Brain microvascular endothelial cell (primary cell): ENCODE data around the gene TENM3.

Source experiments
- DNase-seq: peaks from one replicate; pipeline ENCODE4 v3.0.0-alpha.2; 2020
- H3K27ac ChIP-seq: fragments of 250-450 bp; sonication (Bioruptor Pico); 2 replicates; pipeline ENCODE4 v1.5.1; 2020; ENCODE audit warnings: mild to moderate bottlenecking, moderate library complexity
- H3K27me3 ChIP-seq: fragments of 250-450 bp; sonication (Bioruptor Pico); replicated peaks from 2 replicates; pipeline ENCODE4 v1.5.1; 2020; ENCODE audit warnings: mild to moderate bottlenecking
- H3K36me3 ChIP-seq: fragments of 250-450 bp; sonication (Bioruptor Pico); replicated peaks from 2 replicates; pipeline ENCODE4 v1.5.1; 2020; ENCODE audit warnings: mild to moderate bottlenecking
- H3K4me3 ChIP-seq: 2 replicates; pipeline ENCODE4 v1.5.1; 2011; ENCODE audit warnings: low read depth, mild to moderate bottlenecking, control low read depth, low read length, moderate library complexity
- in situ Hi-C: cut with HindIII; loops from 2 replicates; pipeline ENCODE4 v1.10.0; 2017; ENCODE audit warnings: low sequenced_read_pairs, low pct_ligation_motif_present
- TF ChIP-seq, protein P1 (sequence below): IDR thresholded peaks from 2 replicates; pipeline ENCODE4 v1.5.1; 2011; ENCODE audit warnings: low read depth, mild to moderate bottlenecking, moderate library complexity, low read length, control low read depth, inconsistent platforms; ENCODE audit errors: missing control alignments

Gene TENM3

DNA sequence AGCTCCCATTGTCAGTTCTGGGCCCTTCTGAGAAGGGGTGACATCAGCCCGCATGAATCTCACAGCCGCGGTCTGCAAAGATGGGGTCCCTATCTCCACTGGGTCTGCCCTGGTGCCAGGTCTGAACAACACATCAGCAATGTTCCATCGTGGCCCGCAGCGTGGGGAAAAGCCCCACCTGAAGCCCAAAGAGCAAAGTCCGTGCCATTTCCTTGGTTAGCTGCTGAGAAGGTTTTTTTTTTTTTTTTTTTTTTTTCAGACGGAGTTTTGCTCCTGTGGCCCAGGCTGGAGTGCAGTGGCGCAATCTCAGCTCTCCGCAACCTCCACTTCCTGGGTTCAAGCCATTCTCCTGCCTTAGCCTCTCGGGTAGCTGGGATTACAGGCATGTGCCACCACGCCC lies 594.6 kb downstream of the TENM3 start:
- no peak for DNase-seq
- in situ Hi-C loops = no loop called here
- TF ChIP-seq, protein P1, sequence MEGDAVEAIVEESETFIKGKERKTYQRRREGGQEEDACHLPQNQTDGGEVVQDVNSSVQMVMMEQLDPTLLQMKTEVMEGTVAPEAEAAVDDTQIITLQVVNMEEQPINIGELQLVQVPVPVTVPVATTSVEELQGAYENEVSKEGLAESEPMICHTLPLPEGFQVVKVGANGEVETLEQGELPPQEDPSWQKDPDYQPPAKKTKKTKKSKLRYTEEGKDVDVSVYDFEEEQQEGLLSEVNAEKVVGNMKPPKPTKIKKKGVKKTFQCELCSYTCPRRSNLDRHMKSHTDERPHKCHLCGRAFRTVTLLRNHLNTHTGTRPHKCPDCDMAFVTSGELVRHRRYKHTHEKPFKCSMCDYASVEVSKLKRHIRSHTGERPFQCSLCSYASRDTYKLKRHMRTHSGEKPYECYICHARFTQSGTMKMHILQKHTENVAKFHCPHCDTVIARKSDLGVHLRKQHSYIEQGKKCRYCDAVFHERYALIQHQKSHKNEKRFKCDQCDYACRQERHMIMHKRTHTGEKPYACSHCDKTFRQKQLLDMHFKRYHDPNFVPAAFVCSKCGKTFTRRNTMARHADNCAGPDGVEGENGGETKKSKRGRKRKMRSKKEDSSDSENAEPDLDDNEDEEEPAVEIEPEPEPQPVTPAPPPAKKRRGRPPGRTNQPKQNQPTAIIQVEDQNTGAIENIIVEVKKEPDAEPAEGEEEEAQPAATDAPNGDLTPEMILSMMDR = no peak
- H3K27me3 ChIP-seq = no peaks in the 10 kb centered on the region
- no peaks in the 10 kb centered on the region for H3K36me3 ChIP-seq
- no peak overlapping the region for H3K4me3 ChIP-seq
- H3K27ac ChIP-seq = no peak overlapping the region

- TF ChIP-seq, protein P1 = no peak
- H3K4me3 ChIP-seq = no peak overlapping the region
- no peak overlapping the region for H3K27ac ChIP-seq
- in situ Hi-C loops = no loop called here
- H3K36me3 ChIP-seq = no peaks in the 10 kb centered on the region
- H3K27me3 ChIP-seq = no peaks in the 10 kb centered on the region
- no peak for DNase-seq
Measured at GRCh38 chr4:182838535-182838934, 595.3 kb downstream of the TENM3 start.

- TF ChIP-seq, protein P1 = no peak
- Histone ChIP-seq H3K27ac (no peak overlapping the region), H3K4me3 (no peak overlapping the region), H3K36me3 (no peaks in the 10 kb centered on the region), H3K27me3 (no peaks in the 10 kb centered on the region)
- no peak for DNase-seq
- in situ Hi-C loops = no loop called here
Measured at GRCh38 chr4:182839256-182839655, 596.1 kb downstream of the TENM3 start.

GRCh38 chr4:182840108-182840507 lies 596.9 kb downstream of the TENM3 start:
- TF ChIP-seq, protein P1 = no peak
- Histone ChIP-seq H3K27ac (no peak overlapping the region), H3K4me3 (no peak overlapping the region), H3K27me3 (no peaks in the 10 kb centered on the region), H3K36me3 (no peaks in the 10 kb centered on the region)
- in situ Hi-C loops = no loop called here
- DNase-seq = no peak

DNA sequence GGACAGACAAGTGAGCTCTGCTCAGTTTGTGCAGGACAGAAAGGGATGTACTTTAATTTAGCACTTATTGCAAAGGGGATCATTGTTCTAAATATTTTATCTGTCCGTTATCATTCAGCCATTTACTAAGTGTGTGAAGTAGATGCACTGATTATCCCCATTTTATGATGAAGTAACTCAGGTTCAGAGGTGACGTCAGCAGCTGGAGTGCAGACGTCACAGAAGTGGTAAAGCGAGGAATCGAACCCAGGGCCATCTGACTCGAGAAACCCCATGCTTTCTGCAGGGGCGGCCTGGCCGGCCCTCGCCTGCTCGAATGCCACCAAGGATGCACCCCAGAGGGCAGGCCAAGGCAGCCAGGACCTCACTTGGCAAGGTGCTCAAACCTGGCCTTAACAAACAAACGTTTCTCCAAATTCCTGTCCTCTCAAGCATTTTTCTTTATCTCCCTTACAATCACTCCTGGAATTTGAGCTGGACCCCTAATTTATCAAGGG lies 599.0 kb downstream of the TENM3 start:
- no peak overlapping the region for H3K4me3 ChIP-seq
- DNase-seq = no peak
- no peak overlapping the region for H3K27ac ChIP-seq
- H3K36me3 ChIP-seq = no peaks in the 10 kb centered on the region
- TF ChIP-seq, protein P1 = no peak
- in situ Hi-C loops = no loop called here
- H3K27me3 ChIP-seq = no peaks in the 10 kb centered on the region

GRCh38 chr4:182842759-182843390 lies 599.7 kb downstream of the TENM3 start:
- no peak overlapping the region for H3K4me3 ChIP-seq
- in situ Hi-C loops = no loop called here

More at GRCh38 chr4:182842759-182843390, 599.7 kb downstream of the TENM3 start:
- no peaks in the 10 kb centered on the region for H3K36me3 ChIP-seq
- no peaks in the 10 kb centered on the region for H3K27me3 ChIP-seq
- no peak for DNase-seq
- H3K27ac ChIP-seq = no peak overlapping the region
- TF ChIP-seq, protein P1 = no peak
